ENCODE measurements around the gene INPP4A.
A peak's percentile ranks its signal among the peaks of the same experiment; 100 is the strongest.
"Not testable (repeated sequence)": the region's sequence is repeated elsewhere in the genome, so short reads cannot be mapped to it uniquely, and the experiment has no call there.

The INPP4A gene

GRCh38 chr2:98419977-98420725, 24.5 kb upstream of the INPP4A start:
- DNase-seq (no peak), ATAC-seq (no peak)
- Mint-ChIP-seq H3K9me3 (peaks cover 19% of the 10 kb centered on the region), H3K27me3 (no peaks in the 10 kb centered on the region), H3K27ac (no peak overlapping the region), H3K4me1 (peaks cover 16% of the 10 kb centered on the region), H3K4me3 (no peak overlapping the region), H3K36me3 (ENCODE audit: low read depth) (peaks cover 7% of the 10 kb centered on the region)

- ATAC-seq (no peak), DNase-seq (no peak)
- Mint-ChIP-seq H3K27ac (no peak overlapping the region), H3K27me3 (no peaks in the 10 kb centered on the region), H3K4me1 (no peaks in the 10 kb centered on the region), H3K4me3 (no peak overlapping the region), H3K9me3 (peaks cover 19% of the 10 kb centered on the region), H3K36me3 (ENCODE audit: low read depth) (peaks cover 7% of the 10 kb centered on the region)
Measured at GRCh38 chr2:98422449-98422848, 22.2 kb upstream of the INPP4A start.

- H3K4me3 Mint-ChIP-seq = no peak overlapping the region
- H3K27ac Mint-ChIP-seq = no peak overlapping the region
- peaks cover 13% of the 10 kb centered on the region for H3K9me3 Mint-ChIP-seq
- ATAC-seq (no peak), DNase-seq (no peak)
- H3K36me3 Mint-ChIP-seq (ENCODE audit: low read depth) = peaks cover 4% of the 10 kb centered on the region
- H3K4me1 Mint-ChIP-seq = no peaks in the 10 kb centered on the region
- H3K27me3 Mint-ChIP-seq = no peaks in the 10 kb centered on the region
Measured at GRCh38 chr2:98426771-98427170, 17.9 kb upstream of the INPP4A start.

GRCh38 chr2:98432145-98432544, 12.5 kb upstream of the INPP4A start:
- no peak for ATAC-seq
- no peak overlapping the region for H3K27ac Mint-ChIP-seq
- no peaks in the 10 kb centered on the region for H3K36me3 Mint-ChIP-seq (ENCODE audit: low read depth)
- peaks cover 5% of the 10 kb centered on the region for H3K4me1 Mint-ChIP-seq
- H3K4me3 Mint-ChIP-seq = no peak overlapping the region
- H3K27me3 Mint-ChIP-seq = no peaks in the 10 kb centered on the region
- no peak for DNase-seq
- peaks cover 6% of the 10 kb centered on the region for H3K9me3 Mint-ChIP-seq

- no peak overlapping the region for H3K27ac Mint-ChIP-seq
- no peaks in the 10 kb centered on the region for H3K27me3 Mint-ChIP-seq
- peaks cover 12% of the 10 kb centered on the region for H3K4me1 Mint-ChIP-seq
- no peaks in the 10 kb centered on the region for H3K36me3 Mint-ChIP-seq (ENCODE audit: low read depth)
- no peak for ATAC-seq
- H3K9me3 Mint-ChIP-seq = peaks cover 7% of the 10 kb centered on the region
- DNase-seq = no peak
- no peak overlapping the region for H3K4me3 Mint-ChIP-seq
Measured at GRCh38 chr2:98433363-98433964, 11.2 kb upstream of the INPP4A start.

DNA sequence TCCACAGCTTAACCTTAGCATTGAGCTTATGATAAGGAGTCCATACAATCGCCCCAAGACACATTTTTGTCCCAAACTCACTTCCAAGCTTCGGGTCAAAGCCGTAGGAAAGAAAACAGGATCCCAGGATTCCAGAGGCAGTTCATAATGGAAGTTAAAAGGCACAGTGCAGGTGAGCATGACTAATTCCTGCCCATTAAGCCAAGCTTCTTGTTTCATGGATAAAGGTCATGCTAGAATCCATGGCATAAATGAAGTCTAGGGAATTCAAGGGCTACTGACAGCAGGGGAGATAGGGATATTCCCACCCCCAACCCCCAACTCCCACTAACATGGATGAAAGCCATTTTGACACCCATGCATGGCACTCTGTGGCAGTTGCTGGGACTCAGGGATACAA, 10.2 kb upstream of the INPP4A start:
- DNase-seq (no peak), ATAC-seq (no peak)
- Mint-ChIP-seq H3K36me3 (ENCODE audit: low read depth) (no peaks in the 10 kb centered on the region), H3K4me1 (peaks cover 22% of the 10 kb centered on the region), H3K9me3 (peaks cover 17% of the 10 kb centered on the region), H3K27me3 (no peaks in the 10 kb centered on the region), H3K4me3 (no peak overlapping the region), H3K27ac (no peak overlapping the region)

GRCh38 chr2:98435670-98436069, 9.0 kb upstream of the INPP4A start:
- not testable (repeated sequence) for H3K27ac Mint-ChIP-seq; DNase-seq; H3K4me3 Mint-ChIP-seq; H3K36me3 Mint-ChIP-seq (ENCODE audit: low read depth); H3K27me3 Mint-ChIP-seq; ATAC-seq
- H3K9me3 Mint-ChIP-seq = peaks cover 27% of the 10 kb centered on the region
- H3K4me1 Mint-ChIP-seq = peaks cover 29% of the 10 kb centered on the region

DNA sequence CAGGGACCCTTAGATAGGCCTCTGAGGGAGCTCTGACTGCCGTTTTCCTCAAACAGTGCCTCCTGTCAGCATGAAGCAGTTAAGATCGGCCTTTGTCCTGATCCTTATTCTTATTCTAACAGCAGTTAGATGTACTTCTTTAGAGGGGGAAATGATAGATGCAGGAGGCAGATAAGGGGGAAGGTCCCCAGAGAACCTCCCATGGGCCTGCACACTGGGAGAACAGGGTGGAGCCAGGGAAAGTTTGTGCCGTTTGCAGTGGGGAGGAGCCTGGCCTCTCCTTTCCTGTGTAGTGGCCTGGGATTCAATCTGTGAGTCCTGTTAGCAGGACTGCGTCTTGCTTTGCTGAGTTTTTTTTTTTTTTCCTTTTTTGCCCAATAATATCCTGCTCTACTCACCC, 7.9 kb upstream of the INPP4A start:
- H3K27me3 Mint-ChIP-seq = no peaks in the 10 kb centered on the region
- no peak for DNase-seq
- H3K4me1 Mint-ChIP-seq = peaks cover 29% of the 10 kb centered on the region
- H3K9me3 Mint-ChIP-seq = peaks cover 27% of the 10 kb centered on the region
- peaks cover 7% of the 10 kb centered on the region for H3K36me3 Mint-ChIP-seq (ENCODE audit: low read depth)
- ATAC-seq = no peak
- H3K4me3 Mint-ChIP-seq = no peak overlapping the region
- H3K27ac Mint-ChIP-seq = no peak overlapping the region

GRCh38 chr2:98438190-98439133, 6.2 kb upstream of the INPP4A start:
- peak overlapping the region; percentile 59 for H3K27ac Mint-ChIP-seq
- H3K36me3 Mint-ChIP-seq (ENCODE audit: low read depth) = peaks cover 7% of the 10 kb centered on the region
- ATAC-seq (peak; percentile 96), DNase-seq (no peak)
- peaks cover 22% of the 10 kb centered on the region for H3K9me3 Mint-ChIP-seq
- no peaks in the 10 kb centered on the region for H3K27me3 Mint-ChIP-seq
- H3K4me1 Mint-ChIP-seq = peaks cover 24% of the 10 kb centered on the region
- no peak overlapping the region for H3K4me3 Mint-ChIP-seq

GRCh38 chr2:98441706-98442450, 2.8 kb upstream of the INPP4A start:
- peaks cover 45% of the 10 kb centered on the region for H3K4me1 Mint-ChIP-seq
- H3K36me3 Mint-ChIP-seq (ENCODE audit: low read depth) = peaks cover 10% of the 10 kb centered on the region
- DNase-seq = no peak
- ATAC-seq = no peak
- peaks cover 22% of the 10 kb centered on the region for H3K9me3 Mint-ChIP-seq
- no peak overlapping the region for H3K27ac Mint-ChIP-seq
- H3K27me3 Mint-ChIP-seq = no peaks in the 10 kb centered on the region
- no peak overlapping the region for H3K4me3 Mint-ChIP-seq

GRCh38 chr2:98442488-98442887, 2.2 kb upstream of the INPP4A start:
- ATAC-seq = no peak
- H3K27ac Mint-ChIP-seq = no peak overlapping the region
- H3K4me3 Mint-ChIP-seq = no peak overlapping the region

GRCh38 chr2:98445177-98445682, 572 bp downstream of the INPP4A start:
- Mint-ChIP-seq H3K4me3 (peak overlapping the region; percentile 95), H3K27me3 (no peaks in the 10 kb centered on the region), H3K36me3 (ENCODE audit: low read depth) (peaks cover 4% of the 10 kb centered on the region), H3K9me3 (peaks cover 3% of the 10 kb centered on the region), H3K27ac (peak overlapping the region; percentile 94), H3K4me1 (peaks cover 55% of the 10 kb centered on the region)
- DNase-seq (peak; percentile 44), ATAC-seq (peak; percentile 26)

More at GRCh38 chr2:98442488-98442887, 2.2 kb upstream of the INPP4A start:
- peaks cover 10% of the 10 kb centered on the region for H3K36me3 Mint-ChIP-seq (ENCODE audit: low read depth)
- DNase-seq = no peak
- H3K9me3 Mint-ChIP-seq = peaks cover 22% of the 10 kb centered on the region
- H3K27me3 Mint-ChIP-seq = no peaks in the 10 kb centered on the region
- H3K4me1 Mint-ChIP-seq = peaks cover 52% of the 10 kb centered on the region

DNA sequence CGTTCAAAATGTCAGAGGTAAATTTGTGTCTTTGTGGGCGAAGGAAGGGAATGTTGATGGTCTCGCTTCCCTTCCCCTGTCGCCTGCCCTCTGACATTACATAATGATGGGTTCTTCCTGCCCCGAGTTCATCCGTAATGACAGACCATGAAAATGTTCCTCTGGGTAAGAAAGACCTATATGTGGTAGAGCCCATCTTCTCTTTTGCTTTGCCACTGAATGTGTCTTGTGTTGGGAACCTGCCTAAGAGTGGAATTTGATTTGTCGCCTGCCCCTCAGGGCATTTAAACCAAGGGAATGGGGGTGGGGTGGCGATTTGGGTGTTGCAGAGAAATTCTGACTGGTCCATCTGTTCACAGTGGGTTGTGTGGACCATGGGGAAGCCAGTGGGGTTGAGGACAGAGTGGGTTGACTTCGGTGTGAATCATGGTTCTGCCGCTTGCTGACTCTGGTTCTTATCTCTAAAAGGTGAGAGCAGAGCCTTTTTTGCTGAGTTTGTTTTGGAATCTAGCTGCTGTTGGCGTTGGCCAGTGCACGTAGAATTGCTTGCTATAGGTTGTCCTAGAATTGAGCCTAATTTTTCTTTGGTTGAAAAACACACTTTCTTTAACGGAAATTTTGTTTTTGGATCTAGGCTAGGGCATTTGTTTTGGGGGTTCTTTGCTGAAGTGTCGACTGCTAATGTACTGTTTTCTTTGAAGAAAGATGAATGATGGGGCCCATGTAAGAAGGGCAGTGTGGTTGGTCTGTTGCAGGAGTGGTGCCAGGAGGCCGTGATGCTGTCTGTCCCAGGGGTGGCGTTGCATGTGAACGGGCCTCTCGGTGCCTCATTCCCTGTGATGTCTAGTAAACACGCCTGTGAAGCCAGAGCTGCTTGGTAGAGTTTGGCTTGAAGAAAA, 1.3 kb downstream of the INPP4A start:
- Mint-ChIP-seq H3K4me3 (peak overlapping the region; percentile 95), H3K9me3 (no peaks in the 10 kb centered on the region), H3K27ac (peak overlapping the region; percentile 94), H3K27me3 (no peaks in the 10 kb centered on the region), H3K36me3 (ENCODE audit: low read depth) (peaks cover 3% of the 10 kb centered on the region), H3K4me1 (peaks cover 60% of the 10 kb centered on the region)
- DNase-seq = peak; percentile 49
- peak; percentile 50 for ATAC-seq
